Body of pancreas (tissue), 4 donors: ENCODE data around the gene TIE1. TPM values are rescaled to one million over a fixed set of nuclear protein-coding genes. Genes with fewer than 3 reads are reported as not detected.

Source experiments
- ATAC-seq: fragments of 150-250 bp; one replicate; pipeline ENCODE4 v1.9.1; 2016
- DNase-seq, 4 donors: peaks; one replicate each; pipeline ENCODE4 v3.0.0-alpha.2; 2019
- H3K27ac ChIP-seq, 4 donors: fragments of 200-600 bp; sonication (generic); 1 replicate in 3 of 4; 2 replicates in 1 of 4; pipeline versions ENCODE4 v1.5.1 to v1.6.1; 2016 to 2019; ENCODE audit warnings: mild to moderate bottlenecking in 1 of 4, mixed read lengths in 1 of 4, moderate library complexity in 1 of 4
- H3K27me3 ChIP-seq, 2 donors: fragments of 200-600 bp; sonication (generic); one replicate each; pipeline ENCODE4 v1.6.0; 2016; ENCODE audit warnings: mild to moderate bottlenecking in 1 of 2
- H3K36me3 ChIP-seq, 2 donors: fragments of 200-600 bp; sonication (generic); replicated peaks in 1 of 2; 2 replicates each; pipeline ENCODE4 v1.5.1; 2016; ENCODE audit warnings: low read depth in 2 of 2; ENCODE audit not compliant: insufficient read depth in 1 of 2
- H3K4me1 ChIP-seq: fragments of 200-600 bp; sonication (generic); one replicate; pipeline ENCODE4 v1.6.0; 2016
- H3K4me3 ChIP-seq, 2 donors: fragments of 200-600 bp; sonication (generic); 1 replicate in 1 of 2; 2 replicates in 1 of 2; pipeline ENCODE4 v1.5.1; 2016 to 2019
- H3K9me3 ChIP-seq, 3 donors: fragments of 200-600 bp; sonication (generic); 1 replicate in 2 of 3; 2 replicates in 1 of 3; pipeline ENCODE4 v1.5.1; 2016
- POLR2A ChIP-seq, 3 donors: fragments of 450-650 bp; IDR thresholded peaks; one replicate each; pipeline ENCODE4 v1.6.1; 2016; ENCODE audit warnings: antibody characterized with exemption in 3 of 3, mild to moderate bottlenecking in 2 of 3
- WGBS, 2 donors: methylation state at CpG; one replicate each; pipeline ENCODE4 v1.1.5; 2017; 5-methylcytosine and 5-hydroxymethylcytosine counted together
- intact Hi-C: fragments of 100-400 bp; cut with DNase I; formaldehyde crosslinking; loops from one replicate; pipeline ENCODE4 v1.15.1; 2023
- total RNA-seq, 2 donors: library from RNA; depleted of rRNA; stranded (reverse); fragments of >200 nt; gene quantifications; one replicate each; pipeline ENCODE4 v1.1.0, GENCODE V29; 2016
- TF ChIP-seq, protein P1 (sequence below), 7 experiments: fragments of 450-650 bp in 4 of 7; fragments of 200-600 bp in 3 of 7; sonication (generic) in 3 of 7; IDR thresholded peaks; one replicate each; pipeline ENCODE4 v1.5.1; 2016 to 2019; ENCODE audit warnings: antibody characterized with exemption in 7 of 7

The TIE1 gene
- total RNA-seq, 2 donors from 2014 or later = 12.2 to 14.0 TPM

DNA sequence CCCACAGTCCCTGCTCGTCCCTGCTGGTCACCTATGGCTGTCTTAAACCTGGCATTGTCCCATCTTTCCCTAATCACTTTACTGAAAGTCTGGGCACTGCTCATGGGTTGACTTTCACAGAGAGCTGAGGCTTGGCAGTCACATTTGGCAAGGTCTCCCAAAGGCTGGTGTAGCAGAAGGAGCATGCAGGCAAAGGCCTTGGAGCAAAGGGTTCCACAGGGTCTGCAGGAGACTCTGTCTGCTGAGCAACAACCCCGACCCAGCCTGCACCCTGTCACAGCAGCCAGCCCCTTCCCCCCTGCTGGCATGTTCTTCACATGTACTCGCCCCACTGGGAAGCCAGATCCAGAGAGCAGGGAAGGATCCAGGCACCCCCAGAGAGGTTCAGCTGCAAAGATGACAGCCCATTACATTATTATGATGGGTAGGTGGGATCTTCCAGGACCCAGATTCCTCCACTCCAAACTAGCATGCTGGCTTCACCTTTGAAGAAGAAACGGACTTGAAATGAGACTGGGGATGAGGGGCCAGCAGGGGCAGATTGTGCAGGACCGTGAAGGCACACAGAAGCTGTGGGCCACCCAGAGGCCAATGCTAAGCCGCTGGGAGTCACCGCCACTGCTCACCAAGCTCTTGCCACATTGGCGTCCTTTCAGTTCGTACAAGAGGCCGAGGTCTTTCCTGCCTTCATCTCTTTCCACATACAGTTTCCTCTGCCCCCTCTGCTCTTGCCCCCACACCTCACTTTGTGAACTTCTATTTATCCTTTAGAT is 45.2 kb upstream of the TIE1 start:
- ATAC-seq = no peak
- peak overlapping the region; percentile 9 to 74 (median 70) for H3K27ac ChIP-seq
- H3K4me1 ChIP-seq = peaks cover 28% of the 10 kb centered on the region
- no peak overlapping the region for H3K4me3 ChIP-seq
- H3K9me3 ChIP-seq = no peaks in the 10 kb centered on the region
- no peak for TF ChIP-seq POLR2A (IDR thresholded peaks at IDR 0.05)
- TF ChIP-seq, protein P1, sequence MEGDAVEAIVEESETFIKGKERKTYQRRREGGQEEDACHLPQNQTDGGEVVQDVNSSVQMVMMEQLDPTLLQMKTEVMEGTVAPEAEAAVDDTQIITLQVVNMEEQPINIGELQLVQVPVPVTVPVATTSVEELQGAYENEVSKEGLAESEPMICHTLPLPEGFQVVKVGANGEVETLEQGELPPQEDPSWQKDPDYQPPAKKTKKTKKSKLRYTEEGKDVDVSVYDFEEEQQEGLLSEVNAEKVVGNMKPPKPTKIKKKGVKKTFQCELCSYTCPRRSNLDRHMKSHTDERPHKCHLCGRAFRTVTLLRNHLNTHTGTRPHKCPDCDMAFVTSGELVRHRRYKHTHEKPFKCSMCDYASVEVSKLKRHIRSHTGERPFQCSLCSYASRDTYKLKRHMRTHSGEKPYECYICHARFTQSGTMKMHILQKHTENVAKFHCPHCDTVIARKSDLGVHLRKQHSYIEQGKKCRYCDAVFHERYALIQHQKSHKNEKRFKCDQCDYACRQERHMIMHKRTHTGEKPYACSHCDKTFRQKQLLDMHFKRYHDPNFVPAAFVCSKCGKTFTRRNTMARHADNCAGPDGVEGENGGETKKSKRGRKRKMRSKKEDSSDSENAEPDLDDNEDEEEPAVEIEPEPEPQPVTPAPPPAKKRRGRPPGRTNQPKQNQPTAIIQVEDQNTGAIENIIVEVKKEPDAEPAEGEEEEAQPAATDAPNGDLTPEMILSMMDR (IDR thresholded peaks at IDR 0.05) = no peak
- 67 to 78% methylated on average over 8 to 10 of the region's 10 CpGs for WGBS, 2 donors
- H3K36me3 ChIP-seq = no peaks in the 10 kb centered on the region
- DNase-seq = peak in 3 of 4 donors; percentile 52 to 71 (median 61)
- intact Hi-C loops = no loop called here
- H3K27me3 ChIP-seq = no peaks in the 10 kb centered on the region

DNA sequence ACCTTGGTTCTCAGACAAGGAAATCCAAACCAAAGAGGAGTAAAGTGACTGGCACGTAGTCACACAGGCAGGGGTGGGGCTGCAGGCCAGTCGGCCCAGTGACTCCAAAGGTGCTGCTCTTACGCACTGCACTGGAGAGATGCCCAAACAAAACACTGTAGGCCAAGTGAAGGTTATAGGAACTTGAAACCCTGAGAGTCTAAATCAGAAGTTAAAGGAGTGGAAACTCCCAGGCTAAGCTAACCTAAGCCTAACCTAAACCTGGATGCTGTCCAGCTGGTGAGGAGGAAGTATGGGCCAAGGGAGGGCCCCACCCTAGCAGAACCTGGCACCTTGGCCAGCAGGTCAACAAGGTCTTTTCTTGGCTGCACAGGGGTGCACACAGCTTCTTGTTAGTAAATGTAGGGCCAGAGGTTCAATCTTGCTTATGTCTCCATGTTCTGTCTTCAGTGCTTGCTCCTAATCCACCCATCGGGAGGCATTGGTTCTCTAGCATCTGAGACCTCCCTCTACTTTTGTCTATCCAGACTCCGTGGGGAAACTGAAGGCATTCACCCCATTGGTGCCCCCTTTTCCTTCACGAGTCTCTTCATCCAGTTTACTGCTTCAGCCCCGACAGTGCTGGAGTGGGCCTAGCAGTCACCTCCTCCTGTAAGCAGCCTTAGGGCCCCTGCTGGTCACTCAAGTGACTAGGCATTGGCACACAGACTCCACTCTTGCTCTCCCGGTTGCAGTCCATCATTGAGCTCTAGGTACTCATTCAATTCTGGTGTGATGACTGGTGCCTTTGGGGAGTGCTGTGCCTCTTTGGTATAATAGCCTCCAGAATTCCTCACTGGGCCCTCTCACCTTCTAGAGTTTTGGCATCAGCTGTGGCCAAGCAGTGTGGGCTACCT is 43.9 kb upstream of the TIE1 start:
- peaks cover 36% of the 10 kb centered on the region for H3K4me1 ChIP-seq
- no peaks in the 10 kb centered on the region for H3K27me3 ChIP-seq
- no peak overlapping the region for H3K4me3 ChIP-seq
- H3K36me3 ChIP-seq = no peaks in the 10 kb centered on the region
- intact Hi-C loops = no loop called here
- 58% methylated on average over 8 of the region's 8 CpGs for WGBS, 2 donors
- ATAC-seq (peak; percentile 92), DNase-seq (peak; percentile 67 to 90 (median 85))
- TF ChIP-seq, protein P1 (IDR thresholded peaks at IDR 0.05) = no peak
- no peak for TF ChIP-seq POLR2A (IDR thresholded peaks at IDR 0.05)
- H3K27ac ChIP-seq = peak overlapping the region; percentile 69 to 74 (median 72)
- no peaks in the 10 kb centered on the region for H3K9me3 ChIP-seq

DNA sequence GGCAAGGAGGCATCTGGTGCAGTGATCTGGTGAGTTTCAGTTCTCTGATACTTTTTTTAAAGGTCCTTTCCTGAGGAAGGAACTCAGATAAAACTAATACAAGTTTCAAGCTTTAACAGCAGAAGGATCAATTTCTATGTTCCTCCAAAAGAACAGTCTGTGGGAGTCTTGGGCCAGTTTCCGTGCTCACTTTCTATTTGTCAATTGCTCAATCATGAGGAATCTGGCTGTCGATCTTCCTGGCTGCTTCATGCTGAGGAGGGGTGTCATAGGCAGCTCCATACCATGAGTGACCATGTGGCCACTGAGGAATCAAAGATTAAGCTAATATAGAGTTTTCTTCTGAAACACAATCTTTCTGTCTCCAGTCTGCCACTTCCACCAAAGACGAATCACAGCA is 42.4 kb upstream of the TIE1 start:
- Histone ChIP-seq H3K4me1 (peaks cover 42% of the 10 kb centered on the region), H3K27me3 (no peaks in the 10 kb centered on the region), H3K9me3 (no peaks in the 10 kb centered on the region), H3K27ac (no peak overlapping the region), H3K4me3 (no peak overlapping the region), H3K36me3 (no peaks in the 10 kb centered on the region)
- intact Hi-C loops = no loop called here
- DNase-seq (no peak), ATAC-seq (no peak)
- WGBS, 2 donors = 52% methylated on average over 3 of the region's 3 CpGs
- TF ChIP-seq POLR2A (IDR thresholded peaks at IDR 0.05) = no peak
- TF ChIP-seq, protein P1 (IDR thresholded peaks at IDR 0.05) = no peak

DNA sequence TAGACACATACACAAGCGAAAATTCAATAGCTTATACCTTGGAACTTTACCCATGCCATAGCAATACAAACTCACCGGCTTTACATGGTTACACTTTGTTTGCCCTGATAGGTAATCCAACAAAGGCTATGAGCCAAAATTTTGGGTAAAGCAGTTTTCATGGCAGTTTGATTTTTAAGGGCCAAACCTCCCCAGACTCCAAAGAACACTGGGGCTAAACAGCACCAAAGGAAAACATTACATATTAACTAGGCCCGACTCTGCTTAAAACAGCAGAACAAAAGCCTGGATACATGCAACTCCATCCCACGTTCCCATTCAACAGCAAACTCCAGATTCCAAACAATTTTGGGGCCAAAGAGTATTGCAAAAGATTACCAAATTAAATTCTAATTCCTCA is 35.4 kb upstream of the TIE1 start:
- H3K27ac ChIP-seq = peak overlapping the region; percentile 0 to 63 (median 44)
- no peaks in the 10 kb centered on the region for H3K9me3 ChIP-seq
- H3K36me3 ChIP-seq = no peaks in the 10 kb centered on the region
- no peaks in the 10 kb centered on the region for H3K27me3 ChIP-seq
- DNase-seq (no peak), ATAC-seq (peak; percentile 7)
- intact Hi-C loops = no loop called here
- 16 to 21% methylated on average over 4 of the region's 4 CpGs for WGBS, 2 donors
- peaks cover 38% of the 10 kb centered on the region for H3K4me1 ChIP-seq
- H3K4me3 ChIP-seq = no peak overlapping the region
- TF ChIP-seq, protein P1 (IDR thresholded peaks at IDR 0.05) = no peak
- no peak for TF ChIP-seq POLR2A (IDR thresholded peaks at IDR 0.05)
